Measurements from ENCODE around the gene CDC42EP4.
A peak's percentile ranks its signal among the peaks of the same experiment; 100 is the strongest.

CDC42EP4 gene

GRCh38 chr17:73323409-73324159, 11.8 kb upstream of the CDC42EP4 start:
- TF ChIP-seq ISL1 (CRISPR knock-in tag; IDR thresholded peaks at IDR 0.05) (no peak), ESRRG (CRISPR knock-in tag; IDR thresholded peaks at IDR 0.05) (no peak)
- ATAC-seq = no peak

GRCh38 chr17:73320601-73321264, 8.9 kb upstream of the CDC42EP4 start:
- ATAC-seq = peak; percentile 34
- TF ChIP-seq SNAI2 (CRISPR knock-in tag; IDR thresholded peaks at IDR 0.05) (0 out of 2 replicates have a peak, but pooled peaks have one; percentile 47), ARNTL (CRISPR knock-in tag; IDR thresholded peaks at IDR 0.05; ENCODE audit: borderline replicate concordance, low read depth) (no peak), TOX (CRISPR knock-in tag; IDR thresholded peaks at IDR 0.05; ENCODE audit: borderline replicate concordance) (0 out of 2 replicates have a peak, but pooled peaks have one; percentile 42), BACH2 (CRISPR knock-in tag; IDR thresholded peaks at IDR 0.05; ENCODE audit: borderline replicate concordance) (no peak), CREB5 (CRISPR knock-in tag; IDR thresholded peaks at IDR 0.05; ENCODE audit: low read depth) (no peak), ZNF70 (CRISPR knock-in tag; IDR thresholded peaks at IDR 0.05) (no peak), ZFP3 (CRISPR knock-in tag; IDR thresholded peaks at IDR 0.05) (peak; percentile 42)

DNA sequence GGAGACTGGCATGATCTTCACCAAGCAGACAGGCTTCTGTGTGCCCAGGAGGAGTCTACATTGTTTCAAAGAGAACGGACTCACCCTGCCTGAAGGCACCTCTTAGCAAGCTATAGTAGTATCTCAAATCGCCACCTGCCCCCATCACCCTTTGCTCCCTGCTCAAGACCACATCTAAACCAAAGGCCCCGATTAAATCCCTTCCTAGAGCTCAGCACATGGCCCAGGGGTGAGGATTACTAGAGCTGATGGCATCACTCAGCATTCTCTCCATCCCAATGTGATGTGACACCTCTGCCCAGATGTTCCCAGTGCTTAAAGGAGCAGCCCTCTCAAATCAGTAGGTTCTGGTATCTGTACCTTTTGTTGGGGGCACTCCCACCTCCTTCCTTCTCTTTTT, 8.0 kb upstream of the CDC42EP4 start:
- ATAC-seq = no peak
- TF ChIP-seq TCF4 (CRISPR knock-in tag; IDR thresholded peaks at IDR 0.05; ENCODE audit: borderline replicate concordance) (no peak), ZFP3 (CRISPR knock-in tag; IDR thresholded peaks at IDR 0.05) (no peak), ZC3H10 (CRISPR knock-in tag; IDR thresholded peaks at IDR 0.05) (no peak), RARB (CRISPR knock-in tag; IDR thresholded peaks at IDR 0.05) (no peak), ZNF8 (CRISPR knock-in tag; IDR thresholded peaks at IDR 0.05) (no peak), TOX (CRISPR knock-in tag; IDR thresholded peaks at IDR 0.05; ENCODE audit: borderline replicate concordance) (no peak), ISL1 (CRISPR knock-in tag; IDR thresholded peaks at IDR 0.05) (no peak), ZNF565 (CRISPR knock-in tag; conservative IDR thresholded peaks at IDR 0.05; ENCODE audit: low read depth) (no peak), TSHZ2 (CRISPR knock-in tag; IDR thresholded peaks at IDR 0.05) (no peak), PPARA (CRISPR knock-in tag; IDR thresholded peaks at IDR 0.05; ENCODE audit: borderline replicate concordance) (no peak), ARNTL (CRISPR knock-in tag; IDR thresholded peaks at IDR 0.05; ENCODE audit: borderline replicate concordance, low read depth) (no peak), CSDC2 (CRISPR knock-in tag; IDR thresholded peaks at IDR 0.05) (no peak), BACH2 (CRISPR knock-in tag; IDR thresholded peaks at IDR 0.05; ENCODE audit: borderline replicate concordance) (no peak), CSRNP3 (CRISPR knock-in tag; IDR thresholded peaks at IDR 0.05) (no peak), OSR1 (CRISPR knock-in tag; IDR thresholded peaks at IDR 0.05) (no peak), ZFP30 (CRISPR knock-in tag; IDR thresholded peaks at IDR 0.05) (no peak)
- TF ChIP-seq, protein P1, sequence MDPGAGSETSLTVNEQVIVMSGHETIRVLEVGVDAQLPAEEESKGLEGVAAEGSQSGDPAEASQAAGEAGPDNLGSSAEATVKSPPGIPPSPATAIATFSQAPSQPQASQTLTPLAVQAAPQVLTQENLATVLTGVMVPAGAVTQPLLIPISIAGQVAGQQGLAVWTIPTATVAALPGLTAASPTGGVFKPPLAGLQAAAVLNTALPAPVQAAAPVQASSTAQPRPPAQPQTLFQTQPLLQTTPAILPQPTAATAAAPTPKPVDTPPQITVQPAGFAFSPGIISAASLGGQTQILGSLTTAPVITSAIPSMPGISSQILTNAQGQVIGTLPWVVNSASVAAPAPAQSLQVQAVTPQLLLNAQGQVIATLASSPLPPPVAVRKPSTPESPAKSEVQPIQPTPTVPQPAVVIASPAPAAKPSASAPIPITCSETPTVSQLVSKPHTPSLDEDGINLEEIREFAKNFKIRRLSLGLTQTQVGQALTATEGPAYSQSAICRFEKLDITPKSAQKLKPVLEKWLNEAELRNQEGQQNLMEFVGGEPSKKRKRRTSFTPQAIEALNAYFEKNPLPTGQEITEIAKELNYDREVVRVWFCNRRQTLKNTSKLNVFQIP (CRISPR knock-in tag; IDR thresholded peaks at IDR 0.05; ENCODE audit: borderline replicate concordance, low read depth) = no peak
- TF ChIP-seq, protein P2, sequence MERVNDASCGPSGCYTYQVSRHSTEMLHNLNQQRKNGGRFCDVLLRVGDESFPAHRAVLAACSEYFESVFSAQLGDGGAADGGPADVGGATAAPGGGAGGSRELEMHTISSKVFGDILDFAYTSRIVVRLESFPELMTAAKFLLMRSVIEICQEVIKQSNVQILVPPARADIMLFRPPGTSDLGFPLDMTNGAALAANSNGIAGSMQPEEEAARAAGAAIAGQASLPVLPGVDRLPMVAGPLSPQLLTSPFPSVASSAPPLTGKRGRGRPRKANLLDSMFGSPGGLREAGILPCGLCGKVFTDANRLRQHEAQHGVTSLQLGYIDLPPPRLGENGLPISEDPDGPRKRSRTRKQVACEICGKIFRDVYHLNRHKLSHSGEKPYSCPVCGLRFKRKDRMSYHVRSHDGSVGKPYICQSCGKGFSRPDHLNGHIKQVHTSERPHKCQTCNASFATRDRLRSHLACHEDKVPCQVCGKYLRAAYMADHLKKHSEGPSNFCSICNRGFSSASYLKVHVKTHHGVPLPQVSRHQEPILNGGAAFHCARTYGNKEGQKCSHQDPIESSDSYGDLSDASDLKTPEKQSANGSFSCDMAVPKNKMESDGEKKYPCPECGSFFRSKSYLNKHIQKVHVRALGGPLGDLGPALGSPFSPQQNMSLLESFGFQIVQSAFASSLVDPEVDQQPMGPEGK (CRISPR knock-in tag; IDR thresholded peaks at IDR 0.05; ENCODE audit: borderline replicate concordance) = no peak

Measured in SK-N-SH treated with all-trans-retinoic acid at 6 μM for 48 hours (cell line).